ENCODE measurements around the gene PDGFA.
"Not testable (repeated sequence)": the region's sequence is repeated elsewhere in the genome, so short reads cannot be mapped to it uniquely, and the experiment has no call there.

The PDGFA gene

GRCh38 chr7:552151-552867 lies 32.7 kb upstream of the PDGFA start:
- in situ Hi-C loops (cut with HindIII; ENCODE audit: low sequenced_read_pairs), result not testable (repeated sequence)

GRCh38 chr7:551615-551970 lies 31.9 kb upstream of the PDGFA start:
- in situ Hi-C loops (cut with HindIII; ENCODE audit: low sequenced_read_pairs), result not testable (repeated sequence)

DNA sequence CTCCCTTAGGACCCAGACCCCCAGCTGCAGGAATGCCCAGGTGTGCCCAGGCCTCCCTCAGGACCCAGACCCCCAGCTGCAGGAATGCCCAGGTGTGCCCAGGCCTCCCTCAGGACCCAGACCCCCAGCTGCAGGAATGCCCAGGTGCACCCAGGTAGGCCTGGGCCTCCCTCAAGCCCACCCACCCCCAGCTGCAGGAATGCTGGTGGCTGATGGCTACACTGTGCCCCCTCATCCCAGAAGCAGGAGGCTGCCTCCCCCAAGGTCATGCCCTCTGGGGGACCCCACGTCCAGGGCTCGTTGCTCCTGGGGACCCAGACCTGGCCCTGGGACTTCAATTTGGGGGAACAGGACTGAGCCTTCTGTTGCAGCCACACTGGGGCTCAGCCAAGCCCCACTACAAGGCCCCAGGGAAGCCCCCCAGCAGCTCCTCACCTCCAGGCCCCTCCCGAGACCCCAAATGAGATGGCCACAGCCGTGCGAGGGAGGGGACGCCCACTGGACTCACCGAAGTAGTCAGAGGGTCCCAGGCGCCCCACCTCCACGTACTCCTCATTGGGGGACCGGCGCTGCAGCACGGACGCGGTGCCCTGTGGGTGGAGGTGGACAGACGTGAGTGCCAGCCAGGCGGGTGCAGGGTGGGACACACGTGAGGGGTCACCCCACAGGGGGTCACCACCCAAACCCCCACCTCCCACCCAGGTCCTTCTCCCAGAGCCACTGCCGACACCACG lies 31.4 kb upstream of the PDGFA start:
- in situ Hi-C loops (cut with HindIII; ENCODE audit: low sequenced_read_pairs), result no loop called here

DNA sequence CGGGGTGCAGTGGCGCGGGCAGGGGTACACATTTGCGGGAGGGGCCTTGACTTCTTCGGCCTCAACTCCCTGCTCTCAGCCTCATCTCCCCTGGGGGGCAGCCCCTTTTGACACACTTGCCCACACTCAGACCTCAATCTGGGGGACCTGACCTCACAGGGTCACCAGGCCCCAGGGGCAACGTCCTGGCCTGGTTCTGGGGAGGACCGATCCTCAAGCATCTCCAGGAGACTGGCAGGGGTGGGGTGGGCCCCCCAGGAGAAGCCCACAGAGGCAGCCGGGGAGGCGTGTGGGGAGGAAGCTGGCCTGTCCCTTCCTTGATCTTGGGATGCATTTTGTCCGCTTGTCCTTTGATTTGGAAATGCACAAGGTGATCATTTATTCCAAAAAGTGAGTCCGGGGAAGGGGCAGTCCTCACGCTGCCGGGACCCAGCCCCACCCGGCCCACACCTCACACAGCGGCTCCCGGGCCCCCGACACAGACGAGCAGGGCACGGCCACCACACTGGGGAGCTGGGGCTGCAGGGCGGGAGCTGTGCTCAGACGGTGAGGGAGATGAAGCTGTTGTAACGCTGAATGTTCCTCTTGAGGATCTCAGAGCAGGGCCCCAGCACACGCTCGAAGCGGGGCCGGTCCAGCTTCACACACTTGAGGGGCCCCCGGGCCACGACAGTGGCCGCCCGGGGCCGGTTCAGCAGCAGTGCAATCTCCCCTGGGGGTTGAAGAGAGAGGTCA lies 30.4 kb upstream of the PDGFA start:
- in situ Hi-C loops (cut with HindIII; ENCODE audit: low sequenced_read_pairs), result no loop called here

- in situ Hi-C loops (cut with HindIII; ENCODE audit: low sequenced_read_pairs), result no loop called here
Measured at GRCh38 chr7:549066-549890, 29.6 kb upstream of the PDGFA start.

GRCh38 chr7:548401-548800 lies 28.8 kb upstream of the PDGFA start:
- in situ Hi-C loops (cut with HindIII; ENCODE audit: low sequenced_read_pairs), result no loop called here

GRCh38 chr7:545470-545869 lies 25.8 kb upstream of the PDGFA start:
- in situ Hi-C loops (cut with HindIII; ENCODE audit: low sequenced_read_pairs), result no loop called here

- in situ Hi-C loops (cut with HindIII; ENCODE audit: low sequenced_read_pairs), result no loop called here
Measured at GRCh38 chr7:544338-545221, 24.9 kb upstream of the PDGFA start.

GRCh38 chr7:543501-544337 lies 24.1 kb upstream of the PDGFA start:
- in situ Hi-C loops (cut with HindIII; ENCODE audit: low sequenced_read_pairs), result no loop called here

DNA sequence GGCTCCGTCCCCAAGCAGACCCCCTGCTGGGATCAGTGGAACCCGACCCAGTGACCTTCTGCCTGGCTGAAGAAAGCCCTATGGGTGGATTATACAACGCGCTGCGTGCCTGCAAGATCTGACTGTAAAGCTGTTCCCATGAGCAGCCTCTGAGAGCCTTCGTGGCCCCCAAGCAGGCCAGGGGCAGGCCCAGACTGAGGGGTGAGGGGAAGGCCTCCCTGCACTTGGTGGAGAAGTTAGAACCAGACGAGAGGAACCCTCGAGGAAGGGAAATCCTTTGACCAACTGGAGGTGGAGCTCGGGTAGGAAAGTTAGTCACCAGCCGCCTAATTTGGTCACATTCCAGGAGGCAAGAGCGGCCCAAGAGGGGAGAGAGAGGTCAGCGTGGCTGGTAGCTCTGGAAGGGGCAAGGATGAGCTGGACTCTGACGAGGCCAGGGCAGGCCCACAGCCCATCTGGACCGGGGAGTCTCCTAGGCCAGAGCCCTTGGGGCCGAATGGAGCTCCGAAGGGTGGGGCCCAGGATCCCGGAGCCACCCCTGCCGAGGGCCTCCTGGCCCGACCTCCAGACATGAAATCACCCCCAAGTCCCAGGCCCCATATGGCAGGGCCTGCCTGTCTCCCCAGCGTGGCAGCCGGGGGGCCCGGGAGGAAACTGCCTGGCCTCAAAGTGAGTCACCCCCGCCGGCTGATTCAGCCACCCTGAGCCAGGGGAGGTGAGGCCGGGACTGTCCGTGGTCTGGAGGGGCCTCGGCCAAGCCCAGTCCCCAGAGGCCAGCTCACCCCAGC lies 23.3 kb upstream of the PDGFA start:
- in situ Hi-C loops (cut with HindIII; ENCODE audit: low sequenced_read_pairs), result no loop called here

DNA sequence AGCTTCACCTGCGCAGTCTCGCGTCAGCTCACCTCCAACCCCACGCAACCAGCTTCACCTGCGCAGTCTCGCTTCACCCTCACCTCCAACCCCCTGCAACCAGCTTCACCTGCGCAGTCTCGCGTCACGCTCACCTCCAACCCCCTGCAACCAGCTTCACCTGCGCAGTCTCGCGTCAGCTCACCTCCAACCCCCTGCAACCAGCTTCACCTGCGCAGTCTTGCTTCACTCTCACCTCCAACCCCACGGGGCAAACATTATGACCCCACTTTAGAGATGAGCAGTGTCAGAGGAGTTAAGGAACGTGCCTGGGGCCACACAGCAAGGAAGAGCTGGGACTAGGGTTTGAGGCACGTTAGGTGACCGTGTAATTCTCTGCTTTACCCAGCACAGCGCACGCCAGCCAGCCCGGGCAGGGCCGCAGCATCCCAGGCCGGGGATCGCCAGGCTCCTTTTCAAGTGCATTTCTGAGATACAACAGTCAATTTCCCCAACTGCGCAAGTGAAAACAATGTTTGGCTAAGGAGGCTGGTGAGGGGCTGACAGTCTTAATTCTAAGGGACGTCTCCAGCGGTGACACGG lies 22.6 kb upstream of the PDGFA start:
- in situ Hi-C loops (cut with HindIII; ENCODE audit: low sequenced_read_pairs), result no loop called here

GRCh38 chr7:541661-542060 lies 22.0 kb upstream of the PDGFA start:
- in situ Hi-C loops (cut with HindIII; ENCODE audit: low sequenced_read_pairs), result no loop called here

DNA sequence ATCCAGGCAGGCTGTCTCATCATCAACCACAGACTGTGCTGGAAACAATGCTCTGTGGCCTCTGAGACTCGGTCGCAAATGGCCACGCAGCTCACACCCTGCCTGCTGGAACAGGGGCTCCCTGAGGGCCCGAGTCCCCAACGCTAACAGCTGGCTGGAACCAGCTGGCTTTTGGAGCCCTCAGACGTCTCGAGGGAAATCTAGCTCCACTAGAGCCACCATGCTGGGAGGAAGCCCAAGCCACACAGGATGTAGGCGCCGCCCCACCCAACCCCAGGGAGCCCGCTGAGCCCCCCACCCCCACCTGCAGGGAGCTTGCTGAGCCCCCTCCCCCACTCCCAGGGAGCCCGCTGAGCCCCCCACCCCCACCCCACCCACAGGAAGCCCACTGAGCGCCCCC lies 21.4 kb upstream of the PDGFA start:
- in situ Hi-C loops (cut with HindIII; ENCODE audit: low sequenced_read_pairs), result no loop called here

GRCh38 chr7:540579-540978 lies 20.9 kb upstream of the PDGFA start:
- in situ Hi-C loops (cut with HindIII; ENCODE audit: low sequenced_read_pairs), result no loop called here

GRCh38 chr7:539731-540411 lies 20.2 kb upstream of the PDGFA start:
- in situ Hi-C loops (cut with HindIII; ENCODE audit: low sequenced_read_pairs), result no loop called here

GRCh38 chr7:538764-539685 lies 19.4 kb upstream of the PDGFA start:
- in situ Hi-C loops (cut with HindIII; ENCODE audit: low sequenced_read_pairs), result no loop called here

All from DLD1 (cell line).